Middle frontal gyrus (tissue), 1 donor: Measurements from ENCODE around the gene PSMA6.
A peak's percentile ranks its signal among the peaks of the same experiment; 100 is the strongest.
"Not testable (repeated sequence)": the region's sequence is repeated elsewhere in the genome, so short reads cannot be mapped to it uniquely, and the experiment has no call there.

ENCODE experiments used
- DNase-seq: peaks from one replicate; pipeline ENCODE4 v3.0.0-alpha.2; 2015; ENCODE audit warnings: low spot score; ENCODE audit errors: extremely low spot score

PSMA6 gene

GRCh38 chr14:35292051-35292769 is at the start of gene PSMA6:
Gene PSMA6, plus strand, starts transcription at chr14:35292382. Its CDS starts 95 bp downstream, at chr14:35292477.
- DNase-seq: peak; percentile 100

- no peak for DNase-seq
These were observed 49.4 kb upstream of the PSMA6 start for GRCh38 chr14:35242599-35243311.

GRCh38 chr14:35243956-35244355 is 48.2 kb upstream of the PSMA6 start:
- DNase-seq: no peak

- no peak for DNase-seq
These were observed 47.6 kb upstream of the PSMA6 start for GRCh38 chr14:35244542-35244941.

GRCh38 chr14:35245051-35245450 is 47.1 kb upstream of the PSMA6 start:
- DNase-seq: no peak

- no peak for DNase-seq
These were observed 44.3 kb upstream of the PSMA6 start for GRCh38 chr14:35247777-35248475.

- no peak for DNase-seq
These were observed 43.8 kb upstream of the PSMA6 start for GRCh38 chr14:35248476-35248788.

- DNase-seq: no peak
These were observed 41.9 kb upstream of the PSMA6 start for GRCh38 chr14:35250319-35250718.

- no peak for DNase-seq
These were observed 39.7 kb upstream of the PSMA6 start for GRCh38 chr14:35252451-35252868.

- not testable (repeated sequence) for DNase-seq
These were observed 39.1 kb upstream of the PSMA6 start for GRCh38 chr14:35253056-35253455.

GRCh38 chr14:35254034-35254622 is 38.1 kb upstream of the PSMA6 start:
- not testable (repeated sequence) for DNase-seq

- no peak for DNase-seq
These were observed 37.4 kb upstream of the PSMA6 start for GRCh38 chr14:35254736-35255135.

GRCh38 chr14:35255711-35256110 is 36.5 kb upstream of the PSMA6 start:
- DNase-seq: no peak

- no peak for DNase-seq
These were observed 34.4 kb upstream of the PSMA6 start for GRCh38 chr14:35257809-35258208.

- DNase-seq: no peak
These were observed 33.8 kb upstream of the PSMA6 start for GRCh38 chr14:35258420-35258819.

GRCh38 chr14:35261774-35262173 is 30.4 kb upstream of the PSMA6 start:
- DNase-seq: no peak

GRCh38 chr14:35262436-35262835 is 29.7 kb upstream of the PSMA6 start:
- no peak for DNase-seq

- DNase-seq: no peak
These were observed 23.2 kb upstream of the PSMA6 start for GRCh38 chr14:35268946-35269345.

GRCh38 chr14:35274805-35275204 is 17.4 kb upstream of the PSMA6 start:
- no peak for DNase-seq

GRCh38 chr14:35277179-35277578 is 15.0 kb upstream of the PSMA6 start:
- no peak for DNase-seq

- DNase-seq: no peak
These were observed 12.8 kb upstream of the PSMA6 start for GRCh38 chr14:35279369-35279768.

- no peak for DNase-seq
These were observed 10.8 kb upstream of the PSMA6 start for GRCh38 chr14:35281341-35281740.
